Measurements from ENCODE around the gene PAX5.

Gene PAX5

GRCh38 chr9:36788534-36788933, 245.5 kb downstream of the PAX5 start:
- TF ChIP-seq TEAD4 (IDR thresholded peaks at IDR 0.05), result no peak
- TF ChIP-seq TCF12 (IDR thresholded peaks at IDR 0.05; ENCODE audit: low read depth), result no peak
- TF ChIP-seq CREB1 (IDR thresholded peaks at IDR 0.05; ENCODE audit: low read depth), result no peak
- no peak for TF ChIP-seq FOXM1 (IDR thresholded peaks at IDR 0.05; ENCODE audit: borderline replicate concordance, low read depth)
- TF ChIP-seq ZBTB7A (IDR thresholded peaks at IDR 0.05; ENCODE audit: low read depth), result no peak
- TF ChIP-seq CEBPB (IDR thresholded peaks at IDR 0.05), result no peak
- no peak for TF ChIP-seq MAX (IDR thresholded peaks at IDR 0.05)
- no peak for TF ChIP-seq TAF1 (IDR thresholded peaks at IDR 0.05; ENCODE audit: low read depth)
- TF ChIP-seq YY1 (IDR thresholded peaks at IDR 0.05; ENCODE audit: low read depth), result no peak
- TF ChIP-seq EGR1 (IDR thresholded peaks at IDR 0.05), result no peak
- no peak for TF ChIP-seq USF1 (IDR thresholded peaks at IDR 0.05)
- no peak; the same call in 1 of the 2 replicates for TF ChIP-seq RAD21 (IDR thresholded peaks at IDR 0.05; ENCODE audit: low read depth)

- TF ChIP-seq TEAD4 (IDR thresholded peaks at IDR 0.05) (no peak), TAF1 (IDR thresholded peaks at IDR 0.05; ENCODE audit: low read depth) (no peak), FOXM1 (IDR thresholded peaks at IDR 0.05; ENCODE audit: borderline replicate concordance, low read depth) (no peak), RAD21 (IDR thresholded peaks at IDR 0.05; ENCODE audit: low read depth) (no peak), USF1 (IDR thresholded peaks at IDR 0.05) (no peak), CREB1 (IDR thresholded peaks at IDR 0.05; ENCODE audit: low read depth) (no peak), TCF12 (IDR thresholded peaks at IDR 0.05; ENCODE audit: low read depth) (no peak), MAX (IDR thresholded peaks at IDR 0.05) (no peak), ZBTB7A (IDR thresholded peaks at IDR 0.05; ENCODE audit: low read depth) (no peak), CEBPB (IDR thresholded peaks at IDR 0.05) (no peak)
Measured at GRCh38 chr9:36787709-36788108, 246.4 kb downstream of the PAX5 start.
